HG03432 (cell line): Measurements from ENCODE around the gene EID2B.

Source experiments
- ATAC-seq: cut with Tn5 transposase; IDR thresholded peaks from one replicate; pipeline ENCODE4 v1.9.1; 2021; ENCODE audit warnings: mild to moderate bottlenecking, moderate library complexity; ENCODE audit not compliant: unreplicated experiment

Gene EID2B, protein sequence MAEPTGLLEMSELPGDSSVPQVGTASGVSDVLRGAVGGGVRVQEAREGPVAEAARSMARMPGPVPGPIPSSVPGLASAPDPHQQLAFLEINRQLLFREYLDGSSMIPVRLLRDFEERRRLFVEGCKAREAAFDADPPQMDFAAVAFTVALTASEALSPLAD

DNA sequence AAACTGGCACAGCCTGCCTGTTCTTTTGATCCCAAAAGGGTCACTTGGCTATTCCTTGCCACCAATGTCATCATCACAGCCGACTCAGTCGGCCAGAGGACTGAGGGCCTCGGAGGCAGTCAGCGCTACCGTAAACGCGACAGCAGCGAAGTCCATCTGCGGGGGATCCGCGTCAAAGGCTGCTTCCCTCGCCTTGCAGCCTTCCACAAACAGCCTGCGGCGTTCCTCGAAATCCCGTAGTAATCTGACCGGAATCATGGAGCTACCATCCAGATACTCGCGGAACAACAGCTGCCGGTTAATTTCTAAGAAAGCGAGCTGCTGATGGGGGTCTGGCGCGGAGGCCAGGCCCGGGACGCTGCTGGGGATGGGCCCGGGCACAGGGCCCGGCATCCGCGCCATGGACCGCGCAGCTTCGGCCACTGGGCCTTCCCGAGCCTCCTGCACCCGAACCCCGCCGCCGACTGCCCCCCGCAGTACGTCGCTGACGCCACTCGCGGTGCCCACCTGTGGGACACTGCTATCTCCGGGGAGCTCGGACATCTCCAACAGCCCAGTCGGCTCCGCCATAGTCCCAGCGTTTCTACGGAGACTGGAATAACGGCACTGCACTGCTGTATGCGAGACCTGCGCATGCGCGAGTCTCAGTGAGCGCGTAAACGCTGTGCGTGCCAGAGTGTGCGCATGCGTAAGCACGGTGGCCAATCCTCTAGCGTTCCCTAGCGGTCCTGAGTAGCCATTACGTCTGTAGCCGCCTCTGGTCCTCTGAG is at the start of gene EID2B:
Gene EID2B (minus strand): TSS at position 620 of the 770 bp plus-strand sequence. CDS start 50 bp downstream, at position 570.
- ATAC-seq, result peak; percentile 89

DNA sequence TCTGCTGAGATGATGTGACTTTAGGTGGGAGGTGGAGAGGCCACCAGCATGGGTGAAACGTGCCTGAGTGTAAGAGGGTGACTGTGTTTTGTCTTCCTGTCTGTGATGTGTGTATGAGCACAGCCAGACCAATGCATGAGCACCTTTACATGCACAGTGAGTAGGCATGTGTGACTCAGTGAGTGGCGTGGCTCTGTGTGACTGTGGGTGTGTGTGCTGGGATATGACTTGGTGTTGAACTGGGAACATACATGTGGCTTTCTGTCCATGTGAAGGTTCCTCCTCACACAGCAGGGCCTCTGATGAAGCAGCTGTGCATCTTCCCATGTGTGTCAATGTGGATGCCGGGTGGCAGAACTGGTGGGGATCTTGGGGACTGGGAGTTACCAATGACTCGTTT is 49.8 kb upstream of the EID2B start:
- ATAC-seq, result no peak

DNA sequence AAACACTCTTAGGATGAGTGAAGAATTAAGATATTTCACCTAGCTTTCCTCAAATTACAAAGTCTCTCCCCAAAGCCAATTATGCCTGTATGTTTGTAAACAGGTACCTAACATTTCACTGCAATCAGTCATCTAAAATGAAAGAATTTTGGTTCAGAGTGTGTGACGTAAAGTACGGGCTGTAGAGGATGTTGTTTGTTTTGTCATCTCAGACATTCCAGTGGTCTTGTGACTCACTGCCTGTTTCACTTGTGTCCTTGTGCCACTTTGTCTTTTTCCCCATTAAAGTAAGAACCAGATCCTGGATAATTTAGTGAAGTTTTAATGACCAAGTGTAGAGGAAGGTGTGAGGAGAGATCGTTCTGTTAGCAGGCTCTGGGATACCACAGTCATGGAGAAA is 36.0 kb upstream of the EID2B start:
- ATAC-seq, result no peak

DNA sequence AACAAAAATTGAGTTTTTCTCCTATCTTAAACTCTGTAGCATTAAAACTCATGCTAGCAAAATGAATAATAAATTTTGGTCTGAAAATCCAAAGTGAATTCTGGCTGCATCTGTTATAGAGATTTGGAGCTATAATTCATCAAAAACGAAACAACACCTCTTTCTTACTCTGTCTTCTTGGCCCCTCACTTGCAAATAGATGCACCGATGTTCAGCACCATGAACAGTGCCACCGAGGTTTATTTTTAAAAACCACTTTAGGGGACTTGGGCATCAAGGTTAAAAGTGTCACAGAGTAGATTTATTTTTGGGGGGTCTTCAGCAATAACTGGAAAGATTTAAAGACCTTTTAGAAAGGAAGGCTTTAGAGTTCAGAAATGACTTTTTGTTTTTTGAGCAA is 33.4 kb upstream of the EID2B start:
- ATAC-seq, result no peak

DNA sequence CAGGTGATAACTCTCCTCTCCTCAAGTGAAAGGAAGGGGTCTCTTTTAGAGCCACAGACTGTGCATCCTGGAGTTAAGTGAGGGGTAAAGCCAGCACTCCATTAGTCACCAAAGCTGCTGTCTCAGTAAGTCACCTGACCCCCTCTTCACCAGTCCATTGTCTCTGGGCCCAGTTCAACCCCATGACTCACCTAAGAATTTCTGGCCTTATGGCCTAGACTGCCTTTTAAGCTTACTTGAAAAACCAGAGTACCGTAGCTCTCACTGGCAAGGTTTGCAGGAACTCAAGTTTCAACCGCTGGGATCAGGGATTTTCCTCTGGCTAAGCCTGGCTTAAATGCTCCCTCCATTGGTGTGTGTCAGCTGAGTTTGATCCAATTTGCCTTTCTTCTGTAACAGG is 30.8 kb upstream of the EID2B start:
- ATAC-seq, result no peak

DNA sequence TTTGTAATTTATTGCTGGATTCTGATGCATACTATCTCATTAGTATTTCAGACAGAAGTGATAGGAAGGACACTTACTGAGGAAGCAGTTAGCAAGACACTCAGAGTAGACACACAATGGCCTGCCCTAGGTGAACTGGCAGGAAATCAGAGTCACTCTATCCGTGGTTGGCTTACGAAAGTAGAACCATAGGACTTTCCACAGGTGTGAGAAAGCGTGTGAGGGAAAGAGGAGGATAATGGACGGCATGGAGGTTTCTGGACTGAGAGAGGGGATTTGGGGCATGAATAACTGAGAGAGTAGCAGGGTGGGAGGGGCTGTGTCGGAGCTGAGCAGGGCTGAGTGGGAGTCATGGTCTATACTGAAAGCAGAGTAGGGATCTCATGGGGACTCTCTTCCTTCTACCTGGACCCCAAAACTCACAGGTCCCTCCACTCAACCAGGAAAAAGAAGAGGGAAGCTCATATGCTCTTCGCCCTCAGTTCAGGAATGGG is 26.0 kb upstream of the EID2B start:
- ATAC-seq, result no peak

DNA sequence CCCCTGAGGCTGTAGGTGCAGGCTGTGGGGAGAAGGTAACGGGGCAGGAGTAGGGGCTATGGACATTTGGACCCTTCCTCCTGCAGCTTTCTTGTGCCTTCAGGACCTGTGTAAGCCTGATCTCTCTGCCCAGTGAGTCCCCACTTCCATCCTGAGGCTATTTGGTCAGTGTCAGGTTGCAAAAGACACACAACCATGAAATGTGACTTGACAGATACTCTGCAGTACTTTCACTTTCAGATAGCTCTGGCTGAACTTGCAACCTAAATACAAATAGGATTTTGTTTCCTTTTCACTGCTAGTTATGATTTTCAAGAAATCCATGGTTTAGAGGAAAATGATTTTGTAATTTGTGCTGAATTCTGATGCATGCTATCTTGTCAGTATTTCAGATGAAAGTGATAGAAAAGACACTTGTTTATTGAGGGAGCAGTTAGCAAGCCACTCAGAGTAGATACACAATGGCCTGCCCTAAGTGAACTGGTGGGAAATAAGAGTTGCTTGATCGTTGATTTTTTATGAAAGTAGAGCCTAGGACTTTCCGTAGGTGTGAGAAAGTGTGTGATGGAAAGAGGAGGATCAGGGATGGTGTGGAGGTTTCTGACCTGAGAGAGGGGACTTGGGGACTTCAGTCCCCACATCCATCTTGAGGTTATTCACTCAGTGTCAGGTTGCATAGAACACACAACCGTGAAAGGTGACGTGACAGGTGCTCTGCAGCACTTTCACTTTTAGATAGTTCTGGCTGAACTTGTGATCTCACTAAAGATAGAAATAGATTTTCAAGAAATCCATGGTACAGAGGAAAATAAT is 25.4 kb upstream of the EID2B start:
- no peak for ATAC-seq

DNA sequence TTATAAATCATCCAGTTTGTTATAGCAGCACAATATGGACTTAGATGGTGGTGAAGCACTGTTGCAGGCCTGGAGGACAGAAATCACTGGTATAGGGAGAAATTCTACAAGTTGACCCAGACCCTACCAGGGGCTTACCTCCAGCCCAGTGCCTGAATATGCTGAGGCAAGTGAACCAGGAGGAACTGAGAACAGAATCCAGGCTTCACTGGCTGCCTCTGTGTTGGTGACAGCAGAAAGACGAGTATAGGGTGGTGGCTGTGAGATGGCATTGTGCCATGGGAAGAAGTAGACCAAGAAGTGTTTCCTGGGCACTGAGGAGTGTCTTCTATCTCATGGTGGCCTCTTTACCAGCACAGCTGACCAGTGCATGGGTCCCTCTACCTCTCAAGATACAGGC is 23.2 kb upstream of the EID2B start:
- ATAC-seq, result no peak

DNA sequence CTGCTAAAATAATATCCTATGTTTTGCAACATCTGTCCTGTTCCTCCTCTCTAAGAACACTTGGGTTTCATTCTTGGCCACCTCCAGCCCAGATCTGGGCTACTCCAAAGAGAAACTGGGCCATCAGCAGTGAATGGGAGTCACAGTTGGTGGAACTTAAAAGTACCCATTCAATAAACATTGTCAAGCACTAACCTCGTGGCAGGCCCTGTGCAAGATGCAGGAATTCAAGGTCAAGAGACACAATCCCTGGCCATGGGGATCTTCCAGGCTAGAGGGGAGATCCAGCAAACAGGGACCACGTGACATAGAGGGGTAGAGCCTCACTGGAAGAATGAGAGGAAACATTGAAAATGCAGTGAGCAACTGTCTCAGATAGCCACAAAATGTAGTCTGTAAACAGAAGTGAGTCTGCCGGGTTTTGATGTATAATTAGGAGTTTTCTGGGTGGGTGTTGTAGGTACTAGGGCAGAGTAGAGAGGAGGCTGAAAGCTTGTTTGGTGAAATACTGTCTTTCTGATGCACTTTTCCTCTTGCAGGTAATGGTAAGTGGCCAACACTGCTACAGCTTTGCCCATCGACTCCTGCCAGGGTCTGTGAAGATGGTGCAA is 22.2 kb upstream of the EID2B start:
- no peak for ATAC-seq

DNA sequence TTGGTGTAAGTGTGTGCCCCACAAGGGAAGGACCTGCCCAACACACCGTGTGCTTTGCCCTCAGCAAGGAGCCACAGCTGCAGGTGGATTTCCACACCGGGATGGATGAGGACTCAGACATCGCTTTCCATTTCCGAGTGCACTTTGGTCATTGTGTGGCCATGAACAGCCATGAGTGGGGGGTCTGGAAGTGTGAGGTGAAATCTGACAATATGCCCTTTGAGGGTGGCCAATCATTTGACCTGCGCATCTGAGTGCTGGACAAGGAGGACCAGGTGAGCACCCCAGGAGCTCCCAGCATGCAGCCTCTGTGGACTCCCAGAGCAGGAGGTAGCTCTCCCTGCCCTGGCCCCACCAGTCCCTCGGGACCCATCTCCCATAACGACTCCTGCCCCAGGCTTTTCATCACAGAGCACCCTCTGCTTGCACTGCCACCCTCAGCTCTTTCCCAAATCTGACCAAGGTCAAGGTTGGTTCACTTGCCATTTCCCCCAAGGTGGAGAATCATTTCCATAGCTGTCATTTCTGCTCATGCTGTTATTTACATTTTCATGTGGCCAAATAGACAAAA is 20.5 kb upstream of the EID2B start:
- ATAC-seq, result no peak

DNA sequence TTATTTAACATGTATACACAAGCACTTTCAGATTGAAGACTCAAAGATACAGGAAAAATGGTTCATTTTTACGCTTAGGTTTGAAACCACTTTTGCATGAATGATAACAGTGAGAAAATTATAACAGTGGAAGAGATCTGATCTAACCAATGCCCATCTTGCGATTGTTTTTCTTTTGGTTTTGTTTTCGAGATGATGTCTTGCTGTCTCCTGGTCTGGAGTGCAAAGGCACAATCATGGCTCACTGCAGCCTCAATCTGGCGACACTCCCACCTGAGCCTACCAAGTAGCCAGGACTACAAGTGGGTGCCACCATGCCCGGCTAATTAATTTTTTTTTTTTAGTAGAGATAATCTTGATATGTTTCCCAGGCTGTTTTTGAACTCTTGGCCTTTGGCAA is 17.5 kb upstream of the EID2B start:
- no peak for ATAC-seq

DNA sequence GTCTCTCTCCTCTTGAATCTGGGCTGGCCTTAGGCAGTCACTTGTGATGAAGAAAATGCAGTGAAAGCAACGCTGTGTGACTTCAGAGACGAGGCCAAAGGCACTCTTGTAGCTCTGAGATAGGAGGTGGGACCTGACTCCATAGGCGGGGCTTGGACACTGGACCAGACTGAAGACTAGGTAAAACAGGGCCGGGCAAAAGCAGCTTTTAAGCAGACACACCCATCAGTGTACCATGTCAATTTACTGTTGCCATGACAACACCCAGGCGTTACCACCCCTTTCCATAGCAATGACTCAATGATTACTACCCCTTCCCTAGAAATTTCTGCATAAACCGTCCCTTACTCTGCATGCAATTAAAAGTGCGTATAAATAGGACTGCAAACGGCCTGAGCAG is 13.9 kb upstream of the EID2B start:
- no peak for ATAC-seq

DNA sequence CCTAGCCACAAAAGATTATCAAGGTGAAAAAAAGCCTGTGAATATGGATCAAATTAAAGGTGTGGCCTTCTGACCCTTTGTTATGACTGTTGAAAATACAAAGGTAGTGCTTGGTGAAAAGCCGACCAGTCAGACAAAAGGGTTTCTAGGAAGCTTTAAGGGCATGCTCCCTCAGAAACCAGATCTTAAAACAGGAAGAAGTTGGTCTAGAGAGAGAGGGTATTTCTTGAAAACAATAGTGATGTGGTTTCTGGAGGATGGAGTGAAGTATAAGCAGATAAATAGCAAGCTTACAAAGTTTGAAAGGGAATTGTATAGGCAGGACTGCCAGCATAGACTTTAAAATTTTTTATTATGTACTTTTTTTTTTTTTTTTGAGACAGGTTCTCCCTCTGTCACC is 12.3 kb upstream of the EID2B start:
- ATAC-seq, result no peak

DNA sequence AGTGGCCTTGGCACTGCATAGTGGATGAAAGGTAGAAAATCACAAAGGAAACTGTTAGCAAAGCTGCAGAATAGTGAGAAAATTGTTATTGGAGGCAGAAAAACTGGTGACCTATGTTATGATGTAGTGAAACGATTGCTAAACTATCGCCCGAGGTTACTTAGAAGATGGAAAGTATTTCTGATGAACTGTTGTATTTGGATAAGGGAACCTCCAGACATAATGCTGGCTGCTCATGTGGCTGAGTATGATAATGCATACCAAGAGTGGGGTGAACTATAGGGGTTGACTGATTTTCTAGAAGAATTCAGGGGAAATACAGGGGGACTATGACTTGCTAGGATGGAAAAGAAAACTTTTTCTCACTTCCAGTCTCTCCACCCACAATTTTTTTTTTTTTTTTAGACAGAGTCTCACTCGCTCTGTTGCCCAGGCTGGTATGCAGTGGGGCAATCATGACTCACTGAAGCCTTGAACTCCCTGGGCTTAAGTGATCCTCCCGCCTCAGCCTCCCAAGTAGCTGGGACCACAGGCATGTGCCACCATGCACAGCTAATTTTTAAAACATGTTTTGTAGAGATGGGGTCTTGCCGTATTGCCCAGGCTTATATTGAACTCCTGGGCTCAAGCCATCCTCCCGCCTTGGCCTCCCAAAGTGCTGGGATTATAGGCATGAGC is 11.7 kb upstream of the EID2B start:
- ATAC-seq, result no peak

DNA sequence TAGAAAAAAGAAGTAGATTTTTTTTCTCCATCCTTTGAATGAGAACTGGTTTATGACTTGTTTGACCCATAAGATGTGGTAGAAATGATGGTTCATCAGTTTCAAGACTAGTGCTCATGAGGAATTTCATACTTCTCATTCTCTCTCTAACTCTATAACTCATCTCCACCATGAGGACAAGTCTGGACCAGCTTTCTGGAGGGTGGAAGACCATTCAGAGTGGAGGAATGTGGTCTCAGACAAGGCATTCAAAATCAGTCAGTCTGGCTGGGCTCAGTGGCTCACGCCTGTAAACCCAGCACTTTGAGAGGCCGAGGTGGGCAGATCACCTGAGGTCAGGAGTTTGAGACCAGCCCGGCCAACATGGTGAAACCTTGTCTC is 10.8 kb upstream of the EID2B start:
- ATAC-seq, result no peak

DNA sequence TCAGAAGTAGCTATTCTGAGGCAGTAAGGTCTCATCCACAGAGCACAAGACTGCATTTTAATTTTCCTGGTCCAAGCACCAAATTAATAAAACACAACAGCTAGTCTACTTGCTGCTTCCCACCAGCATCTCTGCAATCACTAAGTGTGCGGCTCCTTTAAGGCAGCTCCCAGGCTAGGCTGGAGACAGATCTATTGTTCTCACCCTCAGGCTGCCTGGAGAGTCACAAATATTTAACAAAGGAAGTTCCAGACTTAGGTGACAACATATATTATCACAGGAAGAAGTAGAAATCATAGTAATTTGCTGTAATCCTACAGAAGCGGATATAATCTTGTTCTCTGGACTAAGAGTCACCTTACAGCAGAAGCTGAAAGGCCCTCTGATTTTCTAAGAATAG is 9.6 kb upstream of the EID2B start:
- ATAC-seq, result no peak

DNA sequence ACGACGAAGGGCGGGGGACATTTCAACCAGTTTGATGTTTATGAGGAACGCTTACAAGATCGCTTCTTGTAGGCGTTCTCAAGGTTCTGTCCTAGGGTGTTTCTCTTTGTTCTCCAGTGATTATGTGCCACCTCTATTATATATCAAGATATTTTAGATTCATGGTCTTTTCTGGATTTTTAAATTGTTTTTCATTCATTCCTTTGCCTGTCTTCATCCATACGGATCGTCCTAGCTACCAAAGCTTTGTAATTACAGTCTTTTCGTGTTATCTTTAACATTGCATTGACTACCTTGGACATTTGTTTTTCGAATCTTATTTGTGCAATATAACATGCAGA is 7.7 kb upstream of the EID2B start:
- ATAC-seq, result no peak

DNA sequence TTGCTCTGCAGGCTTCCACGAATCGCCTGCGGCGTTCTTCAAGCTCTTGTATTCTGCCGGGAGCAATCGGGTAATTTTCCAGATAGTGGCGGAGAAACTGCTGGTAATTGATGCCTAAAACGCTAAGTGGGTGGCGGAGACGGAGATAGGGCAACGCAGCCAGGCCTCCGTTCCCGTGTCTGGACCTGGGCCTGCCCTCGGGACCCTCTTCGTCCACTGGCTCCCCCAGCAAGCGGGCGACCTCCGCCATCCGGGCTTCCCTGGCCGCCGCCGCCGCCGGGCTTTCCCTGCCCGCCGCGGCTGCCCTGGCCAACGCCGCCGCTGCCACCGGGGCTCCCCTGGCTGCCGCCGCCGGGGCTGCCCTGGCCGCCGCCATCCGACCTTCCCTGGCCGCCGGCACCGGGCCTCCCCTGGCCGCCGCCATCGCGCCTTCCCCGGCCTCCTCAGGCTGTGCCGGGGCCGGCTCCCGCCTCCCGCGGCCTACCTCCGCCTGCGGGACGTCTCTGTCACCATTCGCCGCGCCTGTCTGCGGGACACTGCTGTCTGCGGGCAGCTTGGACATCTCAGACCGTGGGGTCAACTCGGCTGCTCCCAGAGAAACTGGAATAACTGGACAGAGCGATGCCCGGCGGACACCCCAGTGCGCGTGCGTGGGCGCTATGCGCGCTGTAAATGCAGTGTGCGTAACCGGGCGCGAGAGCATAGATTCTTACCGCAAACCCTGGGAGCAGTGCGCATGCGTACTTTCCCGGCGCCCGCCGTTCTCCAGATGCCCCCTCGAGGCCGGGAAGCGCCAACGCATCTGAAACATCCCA is 7.1 kb upstream of the EID2B start, which contains the start of gene EID2:
Gene EID2 (minus strand): TSS at position 644 of the 815 bp plus-strand sequence. CDS start 82 bp downstream, at position 562.
- ATAC-seq, result peak; percentile 82

DNA sequence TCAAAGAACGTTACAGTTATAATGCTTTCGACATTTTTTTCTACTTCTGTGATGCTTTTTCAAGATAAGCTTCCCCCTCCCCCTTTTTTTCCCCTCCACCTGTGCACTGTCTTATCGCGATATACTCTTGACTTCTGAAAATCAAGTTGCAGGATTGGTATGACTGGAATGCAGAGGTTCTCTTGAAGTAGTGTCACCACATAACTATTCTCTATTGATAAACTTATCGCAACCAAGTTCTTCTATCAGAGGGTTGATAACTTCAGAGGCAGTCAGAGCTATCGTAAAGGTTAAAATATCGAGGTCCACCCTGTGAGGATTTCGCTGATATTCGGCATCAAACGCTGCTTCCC is 6.5 kb upstream of the EID2B start:
- ATAC-seq, result no peak

DNA sequence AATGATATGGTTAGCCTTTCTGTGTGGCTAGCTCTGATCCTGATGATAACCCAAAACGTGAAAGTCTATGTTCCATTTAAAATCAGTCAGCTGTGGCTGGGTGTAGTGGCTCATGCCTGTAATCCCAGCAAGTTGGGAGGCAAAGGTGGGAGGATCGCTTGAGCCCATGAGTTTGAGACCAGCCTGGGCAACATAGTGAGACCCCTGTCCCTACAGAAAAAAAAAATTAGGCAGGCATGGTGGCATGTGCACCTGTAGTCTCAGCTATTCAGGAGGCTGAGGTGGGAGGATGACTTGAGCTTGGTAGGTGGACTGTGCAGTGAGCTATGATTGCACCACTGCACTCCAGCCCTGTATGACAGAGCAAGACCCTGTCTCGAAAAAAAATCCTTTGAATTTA is 1.1 kb upstream of the EID2B start:
- no peak for ATAC-seq
